ENCODE measurements around the gene KIF3A. TPM values are rescaled to one million over a fixed set of nuclear protein-coding genes. Genes with fewer than 3 reads are reported as not detected.

KIF3A gene
- total RNA-seq, 1 experiment from 2014 or later = 18.9 TPM

DNA sequence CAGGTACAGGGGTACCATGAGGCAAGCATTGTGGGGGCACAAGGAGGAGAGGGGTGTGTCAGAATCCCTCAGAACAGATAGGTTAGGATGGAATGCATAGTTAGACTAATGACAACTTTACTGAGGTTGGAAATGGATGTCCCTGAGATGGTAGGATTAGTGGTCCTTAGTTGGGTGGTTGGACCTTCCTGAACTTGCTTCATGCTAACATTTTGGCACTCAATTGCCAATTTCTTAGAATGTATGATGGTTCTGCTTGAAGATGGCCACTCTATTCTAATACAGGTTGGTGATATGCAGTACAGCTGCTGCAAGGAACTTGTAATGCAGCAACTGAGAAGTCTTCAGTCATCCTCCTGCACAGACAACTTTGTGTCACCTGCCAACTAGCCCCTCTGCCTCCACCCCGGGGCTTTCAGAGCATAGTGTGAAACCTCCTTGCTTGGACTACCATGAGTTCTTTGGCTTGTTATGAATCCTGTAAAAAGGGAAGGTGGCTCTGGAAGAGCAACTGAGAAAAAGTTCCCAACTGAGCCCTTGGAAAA, 15.3 kb upstream of the KIF3A start:
- intact Hi-C loops (cut with micrococcal nuclease; ENCODE audit: unreplicated experiment) = no loop called here
- BruUV-seq (replicated peaks) = no TSS peak

GRCh38 chr5:132751971-132752580, 14.7 kb upstream of the KIF3A start:
- TF ChIP-seq CTCF (IDR thresholded peaks at IDR 0.05; ENCODE audit: unreplicated experiment) = no peak
- no peaks in the 10 kb centered on the region for H3K9me3 Mint-ChIP-seq (ENCODE audit: low read depth, unreplicated experiment)
- CTCF ChIA-PET = interaction anchor here (0.6 to 1.1 kb wide), 2 partner anchors 36 to 68 kb away, joined by 3 read pairs; no protein-coding TSS in a partner anchor
- H3K27me3 Mint-ChIP-seq (ENCODE audit: unreplicated experiment) = no peaks in the 10 kb centered on the region
- DNase-seq = no peak
- H3K36me3 Mint-ChIP-seq (ENCODE audit: insufficient read depth, unreplicated experiment) = peaks cover 5% of the 10 kb centered on the region
- H3K4me1 Mint-ChIP-seq (ENCODE audit: low read depth, unreplicated experiment) = no peaks in the 10 kb centered on the region
- intact Hi-C loops (cut with micrococcal nuclease; ENCODE audit: unreplicated experiment) = no loop called here
- no peak overlapping the region for H3K4me3 Mint-ChIP-seq (ENCODE audit: low read depth, unreplicated experiment)
- no TSS peak for BruUV-seq (replicated peaks)
- no peak overlapping the region for H3K27ac Mint-ChIP-seq (ENCODE audit: unreplicated experiment)

More for the DNA sequence above, 15.3 kb upstream of the KIF3A start:
- Mint-ChIP-seq H3K9me3 (ENCODE audit: low read depth, unreplicated experiment) (no peaks in the 10 kb centered on the region), H3K36me3 (ENCODE audit: insufficient read depth, unreplicated experiment) (peaks cover 5% of the 10 kb centered on the region), H3K27ac (ENCODE audit: unreplicated experiment) (no peak overlapping the region), H3K27me3 (ENCODE audit: unreplicated experiment) (no peaks in the 10 kb centered on the region), H3K4me3 (ENCODE audit: low read depth, unreplicated experiment) (no peak overlapping the region), H3K4me1 (ENCODE audit: low read depth, unreplicated experiment) (no peaks in the 10 kb centered on the region)
- DNase-seq = no peak
- no peak for TF ChIP-seq CTCF (IDR thresholded peaks at IDR 0.05; ENCODE audit: unreplicated experiment)
- CTCF ChIA-PET = interaction anchor here (0.6 to 3.0 kb wide), 5 partner anchors 23 to 67 kb away, joined by 3 to 52 read pairs (median 3); no protein-coding TSS in a partner anchor

GRCh38 chr5:132751444-132751843, 14.1 kb upstream of the KIF3A start:
- no peak for DNase-seq
- BruUV-seq (replicated peaks) = no TSS peak
- no peaks in the 10 kb centered on the region for H3K27me3 Mint-ChIP-seq (ENCODE audit: unreplicated experiment)
- CTCF ChIA-PET = interaction anchor here (1.1 kb wide), 1 partner anchor 69 kb away, joined by 3 read pairs; no protein-coding TSS in a partner anchor
- no peak overlapping the region for H3K27ac Mint-ChIP-seq (ENCODE audit: unreplicated experiment)
- H3K4me1 Mint-ChIP-seq (ENCODE audit: low read depth, unreplicated experiment) = no peaks in the 10 kb centered on the region
- intact Hi-C loops (cut with micrococcal nuclease; ENCODE audit: unreplicated experiment) = no loop called here
- no peaks in the 10 kb centered on the region for H3K9me3 Mint-ChIP-seq (ENCODE audit: low read depth, unreplicated experiment)
- peaks cover 5% of the 10 kb centered on the region for H3K36me3 Mint-ChIP-seq (ENCODE audit: insufficient read depth, unreplicated experiment)
- no peak for TF ChIP-seq CTCF (IDR thresholded peaks at IDR 0.05; ENCODE audit: unreplicated experiment)
- no peak overlapping the region for H3K4me3 Mint-ChIP-seq (ENCODE audit: low read depth, unreplicated experiment)

GRCh38 chr5:132750471-132751230, 13.3 kb upstream of the KIF3A start:
- TF ChIP-seq CTCF (IDR thresholded peaks at IDR 0.05; ENCODE audit: unreplicated experiment) = no peak
- CTCF ChIA-PET = interaction anchor here (0.9 kb wide), 1 partner anchor 56 kb away, joined by 3 read pairs; no protein-coding TSS in a partner anchor
- no peaks in the 10 kb centered on the region for H3K27me3 Mint-ChIP-seq (ENCODE audit: unreplicated experiment)

More at GRCh38 chr5:132750471-132751230, 13.3 kb upstream of the KIF3A start:
- peaks cover 5% of the 10 kb centered on the region for H3K36me3 Mint-ChIP-seq (ENCODE audit: insufficient read depth, unreplicated experiment)
- no peak overlapping the region for H3K27ac Mint-ChIP-seq (ENCODE audit: unreplicated experiment)
- no peak overlapping the region for H3K4me3 Mint-ChIP-seq (ENCODE audit: low read depth, unreplicated experiment)
- intact Hi-C loops (cut with micrococcal nuclease; ENCODE audit: unreplicated experiment) = no loop called here
- no peaks in the 10 kb centered on the region for H3K9me3 Mint-ChIP-seq (ENCODE audit: low read depth, unreplicated experiment)
- DNase-seq = no peak
- no peaks in the 10 kb centered on the region for H3K4me1 Mint-ChIP-seq (ENCODE audit: low read depth, unreplicated experiment)
- no TSS peak for BruUV-seq (replicated peaks)
